ENCODE measurements around the gene PRKAR2B.
"Not testable (repeated sequence)": the region's sequence is repeated elsewhere in the genome, so short reads cannot be mapped to it uniquely, and the experiment has no call there.

The PRKAR2B gene

GRCh38 chr7:107123392-107123791 is 78.9 kb downstream of the PRKAR2B start:
- no peak for DNase-seq

- no peak for DNase-seq
Measured at GRCh38 chr7:107125475-107125874, 81.0 kb downstream of the PRKAR2B start.

- no peak for DNase-seq
Measured at GRCh38 chr7:107128217-107128616, 83.7 kb downstream of the PRKAR2B start.

- DNase-seq, result no peak
Measured at GRCh38 chr7:107128748-107129147, 84.2 kb downstream of the PRKAR2B start.

GRCh38 chr7:107130487-107131220 is 86.1 kb downstream of the PRKAR2B start:
- DNase-seq, result no peak

- DNase-seq, result no peak
Measured at GRCh38 chr7:107133396-107133795, 88.9 kb downstream of the PRKAR2B start.

GRCh38 chr7:107138696-107139420 is 94.4 kb downstream of the PRKAR2B start:
- no peak for DNase-seq

- not testable (repeated sequence) for DNase-seq
Measured at GRCh38 chr7:107143875-107144274, 99.4 kb downstream of the PRKAR2B start.

- DNase-seq, result no peak
Measured at GRCh38 chr7:107145067-107145838, 100.7 kb downstream of the PRKAR2B start.

- peak in 1 of 5 experiments; percentile 49 for DNase-seq
Measured at GRCh38 chr7:107147464-107148393, 103.2 kb downstream of the PRKAR2B start.

- DNase-seq, result no peak
Measured at GRCh38 chr7:107148721-107149120, 104.2 kb downstream of the PRKAR2B start.

GRCh38 chr7:107149863-107150262 is 105.4 kb downstream of the PRKAR2B start:
- DNase-seq, result no peak

- DNase-seq, result peak; percentile 31 to 77 (median 65)
Measured at GRCh38 chr7:107150375-107151073, 106.0 kb downstream of the PRKAR2B start.

GRCh38 chr7:107151538-107151937 is 107.0 kb downstream of the PRKAR2B start:
- DNase-seq, result no peak

- no peak for DNase-seq
Measured at GRCh38 chr7:107152011-107152410, 107.5 kb downstream of the PRKAR2B start.

- no peak for DNase-seq
Measured at GRCh38 chr7:107154826-107155225, 110.3 kb downstream of the PRKAR2B start.

GRCh38 chr7:107155726-107156125 is 111.2 kb downstream of the PRKAR2B start:
- DNase-seq, result not testable (repeated sequence)

- no peak for DNase-seq
Measured at GRCh38 chr7:107157091-107157490, 112.6 kb downstream of the PRKAR2B start.

GRCh38 chr7:107158028-107158427 is 113.5 kb downstream of the PRKAR2B start:
- no peak for DNase-seq

GRCh38 chr7:107160389-107160788 is 115.9 kb downstream of the PRKAR2B start:
- DNase-seq, result no peak

- no peak for DNase-seq
Measured at GRCh38 chr7:107161415-107161814, 116.9 kb downstream of the PRKAR2B start.

- no peak for DNase-seq
Measured at GRCh38 chr7:107162475-107162874, 118.0 kb downstream of the PRKAR2B start.

All from T-helper 2 cell (primary cell).